ENCODE measurements around the gene SESN1. TPM values are rescaled to one million over a fixed set of nuclear protein-coding genes. Genes with fewer than 3 reads are reported as not detected.

Gene SESN1
- total and polyA plus RNA-seq, 9 of the 15 experiments (the other 6 are each of a cell fraction or from before 2014, with no cell fraction given) = 3.1 to 13.0 (median 7.4) TPM

GRCh38 chr6:109009236-109009961 lies 85.2 kb downstream of the SESN1 start (continued):
- TF ChIP-seq ZNF395 (CRISPR knock-in tag; IDR thresholded peaks at IDR 0.05) = no peak
- TF ChIP-seq BCOR (IDR thresholded peaks at IDR 0.05) = no peak
- TF ChIP-seq NKRF (IDR thresholded peaks at IDR 0.05; ENCODE audit: borderline replicate concordance) = no peak
- no peak for TF ChIP-seq CBX5 (IDR thresholded peaks at IDR 0.05; ENCODE audit: borderline replicate concordance, low read depth)
- no peak for TF ChIP-seq GABPA (tag; conservative IDR thresholded peaks at IDR 0.05; ENCODE audit: low read depth)
- 0 out of 2 replicates have a peak, but pooled peaks have one; percentile 72 for TF ChIP-seq ERF (CRISPR knock-in tag; IDR thresholded peaks at IDR 0.05)
- no peak; the same call in 1 of the 2 replicates for TF ChIP-seq EGR1 (conservative IDR thresholded peaks at IDR 0.05)
- no peak for TF ChIP-seq GTF3C2 (IDR thresholded peaks at IDR 0.05; ENCODE audit: borderline replicate concordance, extremely low read depth, insufficient read length)
- TF ChIP-seq ZNF347 (CRISPR knock-in tag; IDR thresholded peaks at IDR 0.05; ENCODE audit: low read depth) = no peak
- TF ChIP-seq DLX4 (CRISPR knock-in tag; IDR thresholded peaks at IDR 0.05) = no peak
- no peak for TF ChIP-seq ZNF146 (CRISPR knock-in tag; IDR thresholded peaks at IDR 0.05; ENCODE audit: unreplicated experiment)
- TF ChIP-seq HBP1 (CRISPR knock-in tag; IDR thresholded peaks at IDR 0.05) = no peak
- TF ChIP-seq PRPF4 (IDR thresholded peaks at IDR 0.05; ENCODE audit: insufficient read depth, low read depth, low read length, poor library complexity, severe bottlenecking) = no peak
- no peak for TF ChIP-seq STAT6 (CRISPR knock-in tag; IDR thresholded peaks at IDR 0.05)
- peak; percentile 71 for TF ChIP-seq GABPB1 (CRISPR knock-in tag; IDR thresholded peaks at IDR 0.05)
